ENCODE measurements around the gene MCU. TPM values are rescaled to one million over a fixed set of nuclear protein-coding genes. Genes with fewer than 3 reads are reported as not detected.

Gene MCU
- total RNA-seq, 4 donors from 2014 or later, result 17.6 to 24.9 (median 20.3) TPM

GRCh38 chr10:72720814-72721660, 29.1 kb downstream of the MCU start:
- TF ChIP-seq EP300 (IDR thresholded peaks at IDR 0.05), result no peak
- no peak for TF ChIP-seq CTCF (IDR thresholded peaks at IDR 0.05)
- TF ChIP-seq POLR2AphosphoS5 (IDR thresholded peaks at IDR 0.05), result no peak
- no peak for TF ChIP-seq POLR2A (IDR thresholded peaks at IDR 0.05)
- Histone ChIP-seq H3K4me3 (no peak overlapping the region), H3K27ac (no peak overlapping the region), H3K4me1 (peaks cover 0 to 15% (median 0%) of the 10 kb centered on the region in 3 donors), H3K9me3 (no peaks in the 10 kb centered on the region), H3K27me3 (no peaks in the 10 kb centered on the region), H3K36me3 (peaks cover 0 to 5% of the 10 kb centered on the region in 2 donors)
- 73 to 90% methylated on average over 3 to 4 of the region's 4 CpGs for WGBS, 2 donors (ENCODE audit: low coverage in 1 of 2)
- no peak for ATAC-seq

DNA sequence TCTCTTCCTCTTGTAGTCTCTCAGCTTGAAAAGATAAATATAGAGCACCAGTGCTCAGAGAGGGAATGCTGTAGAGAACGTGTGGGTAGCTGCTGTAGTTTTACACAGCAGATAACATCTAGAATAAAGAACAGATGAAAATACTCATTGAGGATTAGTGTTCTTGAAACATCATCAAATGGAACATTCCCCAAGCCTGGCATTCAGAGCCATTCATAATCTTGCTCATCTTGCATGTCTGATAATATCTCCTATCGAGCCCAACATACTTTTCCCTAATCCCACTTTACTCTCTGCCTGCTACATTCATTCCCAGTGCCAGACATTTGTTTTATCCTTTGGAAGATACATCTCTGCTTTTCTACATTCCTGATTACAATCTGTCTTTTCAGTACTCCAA, 35.2 kb downstream of the MCU start:
- no peaks in the 10 kb centered on the region for H3K9me3 ChIP-seq
- no peaks in the 10 kb centered on the region for H3K36me3 ChIP-seq
- no peak for TF ChIP-seq POLR2A (IDR thresholded peaks at IDR 0.05)
- TF ChIP-seq CTCF (IDR thresholded peaks at IDR 0.05), result no peak
- TF ChIP-seq EP300 (IDR thresholded peaks at IDR 0.05), result no peak
- TF ChIP-seq POLR2AphosphoS5 (IDR thresholded peaks at IDR 0.05), result no peak
- H3K27me3 ChIP-seq, result no peaks in the 10 kb centered on the region
- peaks cover 0 to 16% (median 0%) of the 10 kb centered on the region in 3 donors for H3K4me1 ChIP-seq
- no peak for ATAC-seq
- H3K27ac ChIP-seq, result no peak overlapping the region
- WGBS, 2 donors (ENCODE audit: low coverage in 1 of 2), result 17 to 38% methylated on average over 2 of the region's 2 CpGs
- H3K4me3 ChIP-seq, result no peak overlapping the region

DNA sequence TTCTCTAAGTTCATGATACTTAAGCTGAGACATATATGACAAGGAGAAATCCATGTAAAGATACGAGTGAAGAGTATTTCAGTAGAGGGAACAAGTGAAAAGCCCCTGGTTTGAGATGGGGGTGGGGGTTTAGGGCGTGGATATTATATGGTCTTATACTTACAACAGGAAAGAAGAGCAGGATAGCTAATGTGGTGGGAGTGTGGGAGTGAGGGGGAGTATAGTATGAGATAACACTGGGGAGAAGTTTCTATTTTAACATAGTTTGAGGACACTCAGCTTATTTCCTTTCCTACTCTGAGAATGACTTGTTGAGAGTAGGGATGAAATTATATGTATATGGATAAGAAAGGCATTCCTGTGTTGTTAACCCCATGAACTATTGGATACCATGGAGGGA, 36.5 kb downstream of the MCU start:
- Histone ChIP-seq H3K9me3 (no peaks in the 10 kb centered on the region), H3K27ac (no peak overlapping the region), H3K36me3 (no peaks in the 10 kb centered on the region), H3K4me3 (no peak overlapping the region), H3K27me3 (no peaks in the 10 kb centered on the region), H3K4me1 (peaks cover 0 to 16% (median 0%) of the 10 kb centered on the region in 3 donors)
- WGBS, 2 donors (ENCODE audit: low coverage in 1 of 2), result 89 to 100% methylated on average over 2 of the region's 2 CpGs
- TF ChIP-seq POLR2AphosphoS5 (IDR thresholded peaks at IDR 0.05), result no peak
- no peak for ATAC-seq

- 41 to 79% methylated on average over 3 of the region's 3 CpGs for WGBS, 2 donors (ENCODE audit: low coverage in 1 of 2)
- Histone ChIP-seq H3K4me3 (no peak overlapping the region), H3K9me3 (no peaks in the 10 kb centered on the region), H3K27me3 (no peaks in the 10 kb centered on the region), H3K27ac (no peak overlapping the region), H3K36me3 (no peaks in the 10 kb centered on the region), H3K4me1 (peaks cover 0 to 16% (median 0%) of the 10 kb centered on the region in 3 donors)
- no peak for ATAC-seq
- TF ChIP-seq POLR2AphosphoS5 (IDR thresholded peaks at IDR 0.05) (no peak), EP300 (IDR thresholded peaks at IDR 0.05) (no peak), CTCF (IDR thresholded peaks at IDR 0.05) (no peak), POLR2A (IDR thresholded peaks at IDR 0.05) (no peak)
These were observed 37.6 kb downstream of the MCU start for GRCh38 chr10:72729528-72729927.

GRCh38 chr10:72730479-72730878, 38.5 kb downstream of the MCU start:
- 86 to 87% methylated on average over 5 of the region's 5 CpGs for WGBS, 2 donors (ENCODE audit: low coverage in 1 of 2)
- Histone ChIP-seq H3K27ac (no peak overlapping the region), H3K27me3 (no peaks in the 10 kb centered on the region), H3K4me3 (no peak overlapping the region), H3K9me3 (no peaks in the 10 kb centered on the region), H3K4me1 (peaks cover 0 to 20% (median 1%) of the 10 kb centered on the region in 3 donors), H3K36me3 (no peaks in the 10 kb centered on the region)
- no peak for ATAC-seq
- TF ChIP-seq CTCF (IDR thresholded peaks at IDR 0.05) (no peak), POLR2A (IDR thresholded peaks at IDR 0.05) (no peak), POLR2AphosphoS5 (IDR thresholded peaks at IDR 0.05) (no peak), EP300 (IDR thresholded peaks at IDR 0.05) (no peak)

Data from gastroesophageal sphincter (tissue), 4 donors.